HS-5 (cell line): ENCODE measurements around the gene FGF2.
"Not testable (repeated sequence)": the region's sequence is repeated elsewhere in the genome, so short reads cannot be mapped to it uniquely, and the experiment has no call there.

Source experiments
- DNase-seq: peaks from one replicate; pipeline ENCODE4 v3.0.0-alpha.2; 2012; ENCODE audit warnings: low read depth

Gene FGF2

GRCh38 chr4:122814426-122814825 lies 12.2 kb upstream of the FGF2 start:
- no peak for DNase-seq

GRCh38 chr4:122815248-122815647 lies 11.4 kb upstream of the FGF2 start:
- no peak for DNase-seq

GRCh38 chr4:122816476-122816875 lies 10.2 kb upstream of the FGF2 start:
- DNase-seq, result no peak

GRCh38 chr4:122819708-122820449 lies 6.8 kb upstream of the FGF2 start:
- no peak for DNase-seq

- DNase-seq, result no peak
Observed at GRCh38 chr4:122821092-122821491, 5.5 kb upstream of the FGF2 start.

GRCh38 chr4:122822466-122822865 lies 4.2 kb upstream of the FGF2 start:
- no peak for DNase-seq

- no peak for DNase-seq
Observed at GRCh38 chr4:122823476-122823875, 3.2 kb upstream of the FGF2 start.

GRCh38 chr4:122824616-122825015 lies 2.0 kb upstream of the FGF2 start:
- DNase-seq, result no peak

- DNase-seq, result no peak
Observed at GRCh38 chr4:122826079-122826527, 528 bp upstream of the FGF2 start.

GRCh38 chr4:122827258-122827878 lies 737 bp downstream of the FGF2 start:
- no peak for DNase-seq

GRCh38 chr4:122827879-122828601 lies 1.4 kb downstream of the FGF2 start:
- no peak for DNase-seq

GRCh38 chr4:122830426-122831095 lies 3.9 kb downstream of the FGF2 start:
- DNase-seq, result no peak

GRCh38 chr4:122831515-122832196 lies 5.0 kb downstream of the FGF2 start:
- no peak for DNase-seq

- no peak for DNase-seq
Observed at GRCh38 chr4:122832732-122833131, 6.1 kb downstream of the FGF2 start.

GRCh38 chr4:122833999-122834398 lies 7.4 kb downstream of the FGF2 start:
- DNase-seq, result no peak

GRCh38 chr4:122836941-122837340 lies 10.3 kb downstream of the FGF2 start:
- no peak for DNase-seq

- DNase-seq, result no peak
Observed at GRCh38 chr4:122838034-122838433, 11.4 kb downstream of the FGF2 start.

- no peak for DNase-seq
Observed at GRCh38 chr4:122842392-122842791, 15.8 kb downstream of the FGF2 start.

- no peak for DNase-seq
Observed at GRCh38 chr4:122842984-122843531, 16.4 kb downstream of the FGF2 start.

GRCh38 chr4:122844391-122844790 lies 17.8 kb downstream of the FGF2 start:
- not testable (repeated sequence) for DNase-seq

- no peak for DNase-seq
Observed at GRCh38 chr4:122845066-122845465, 18.4 kb downstream of the FGF2 start.

GRCh38 chr4:122845760-122846159 lies 19.1 kb downstream of the FGF2 start:
- DNase-seq, result no peak
